Left lobe of liver (tissue), 2 donors: ENCODE data around the gene MTHFS. TPM values are rescaled to one million over a fixed set of nuclear protein-coding genes. Genes with fewer than 3 reads are reported as not detected.
"Not testable (repeated sequence)": the region's sequence is repeated elsewhere in the genome, so short reads cannot be mapped to it uniquely, and the experiment has no call there.

Experiments used
- ATAC-seq: fragments of 200-7000 bp; cut with Tn5 transposase; one replicate; pipeline ENCODE4 v1.9.1; 2020; ENCODE audit warnings: mild to moderate bottlenecking, moderate library complexity
- DNase-seq: peaks from one replicate; pipeline ENCODE4 v3.0.0-alpha.2; 2020; ENCODE audit warnings: low spot score
- total RNA-seq: library from RNA; stranded (reverse); gene quantifications from one replicate; pipeline ENCODE4 v1.2.1, GENCODE V29; 2021
- donor health status: DM: no; HTN: no; CAD: no; lungs with moderate emphysema.
- donor health status: DM: no; HTN: yes; CAD: no.

The MTHFS gene
- total RNA-seq, 1 donor from 2014 or later: 164 TPM

DNA sequence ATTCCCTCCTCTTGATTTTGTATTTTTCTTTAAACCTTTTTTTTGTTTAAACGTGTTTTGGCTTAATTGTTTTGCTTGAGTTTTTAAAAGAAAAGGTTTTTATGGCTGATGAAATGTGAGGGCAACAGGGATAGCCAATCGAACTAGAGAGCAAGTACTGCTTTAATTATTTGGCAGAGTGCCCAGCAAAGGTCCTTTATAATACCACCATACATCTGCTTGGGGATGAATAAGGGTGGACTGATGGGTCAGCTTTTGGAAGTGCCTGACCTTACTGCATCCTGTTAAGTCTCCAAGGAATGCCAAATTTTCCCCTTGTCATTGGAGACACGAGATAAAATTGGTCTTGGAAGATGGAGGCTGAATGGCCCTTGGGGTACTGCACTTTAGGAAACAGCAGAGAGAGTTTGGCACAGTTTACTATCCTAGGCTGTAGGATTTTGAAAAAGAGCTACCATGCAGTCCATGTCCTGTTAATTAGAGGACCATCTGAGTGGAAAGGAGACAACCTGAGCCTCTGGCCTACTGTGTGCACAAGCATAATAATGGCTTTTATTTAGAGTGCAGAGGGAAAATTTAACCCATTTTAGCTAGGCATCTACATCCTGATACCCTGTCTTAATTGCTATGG is 19.8 kb upstream of the MTHFS start:
- DNase-seq (no peak), ATAC-seq (no peak)

GRCh38 chr15:79915776-79916501 is 19.1 kb upstream of the MTHFS start:
- not testable (repeated sequence) for DNase-seq, ATAC-seq

DNA sequence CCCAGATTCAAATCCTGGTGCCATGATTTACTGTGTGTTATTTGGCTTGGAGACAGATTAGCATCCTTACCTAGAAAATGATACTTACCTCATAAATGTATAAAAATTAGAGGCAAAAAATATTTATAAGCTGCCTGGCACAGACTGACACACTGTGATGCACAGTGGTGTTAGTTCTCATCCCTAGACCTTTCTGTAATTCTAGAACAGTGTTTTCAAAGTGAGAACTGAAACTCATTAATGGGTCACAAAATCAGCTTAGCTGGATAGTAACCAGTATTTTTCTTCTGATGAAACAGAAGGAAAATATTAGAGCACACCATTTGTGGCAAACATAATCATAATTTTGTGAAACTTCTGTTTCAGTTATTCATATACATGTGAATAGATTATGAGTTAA is 17.9 kb upstream of the MTHFS start:
- no peak for DNase-seq
- ATAC-seq: no peak

DNA sequence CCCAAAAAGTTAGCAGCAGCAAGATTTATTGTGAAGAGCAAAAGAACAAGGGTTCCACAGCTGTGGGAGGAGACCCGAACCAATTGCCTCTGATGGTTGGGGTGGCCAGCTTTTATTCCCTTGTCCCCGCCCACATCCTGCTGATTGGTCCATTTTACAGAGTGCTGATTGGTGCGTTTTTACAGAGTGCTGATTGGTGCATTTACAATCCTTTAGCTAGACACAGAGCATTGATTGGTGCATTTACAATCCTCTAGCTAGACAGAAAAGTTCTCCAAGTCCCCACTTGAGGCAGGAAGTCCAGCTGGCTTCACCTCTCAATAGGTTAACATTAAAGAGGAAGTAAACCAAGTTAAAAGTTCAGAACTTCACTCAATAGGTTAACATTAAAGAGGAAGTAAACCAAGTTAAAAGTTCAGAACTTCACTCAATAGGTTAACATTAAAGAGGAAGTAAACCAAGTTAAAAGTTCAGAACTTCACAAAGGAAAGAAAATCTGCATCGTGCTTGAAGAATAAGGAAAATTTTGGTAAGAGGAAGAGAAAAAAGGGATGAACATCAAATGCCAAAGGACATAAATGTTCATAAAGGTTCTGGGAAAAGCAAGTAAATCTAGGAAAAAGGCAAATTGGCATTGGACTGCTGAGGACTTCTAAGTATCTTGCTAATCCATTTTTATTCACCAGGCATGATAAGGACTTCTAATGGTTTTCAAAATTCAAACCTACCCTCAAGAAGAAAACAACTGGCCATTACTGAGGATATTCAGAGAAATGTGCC is 12.9 kb upstream of the MTHFS start:
- not testable (repeated sequence) for DNase-seq, ATAC-seq

DNA sequence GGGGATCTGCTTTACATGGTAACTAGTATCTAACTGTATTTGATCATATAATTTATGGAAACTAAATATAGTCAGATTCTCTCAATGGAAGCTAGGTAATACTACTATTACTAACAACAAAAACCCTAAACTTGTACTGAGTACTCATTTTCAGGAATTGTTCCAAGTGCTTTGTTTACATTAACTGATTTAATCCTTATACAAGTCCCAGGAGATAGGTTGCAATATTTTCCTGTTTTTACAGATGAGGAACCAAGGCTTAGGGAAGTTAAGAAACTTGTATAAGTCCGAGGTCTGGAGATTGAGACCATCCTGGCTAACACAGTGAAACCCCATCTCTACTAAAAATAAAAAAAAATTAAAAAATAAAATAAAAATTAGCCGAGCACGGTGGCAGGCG is 7.5 kb upstream of the MTHFS start:
- DNase-seq (no peak), ATAC-seq (no peak)

GRCh38 chr15:79903626-79904025 is 6.8 kb upstream of the MTHFS start:
- no peak for DNase-seq
- ATAC-seq: no peak

GRCh38 chr15:79903144-79903543 is 6.3 kb upstream of the MTHFS start:
- ATAC-seq: no peak

DNA sequence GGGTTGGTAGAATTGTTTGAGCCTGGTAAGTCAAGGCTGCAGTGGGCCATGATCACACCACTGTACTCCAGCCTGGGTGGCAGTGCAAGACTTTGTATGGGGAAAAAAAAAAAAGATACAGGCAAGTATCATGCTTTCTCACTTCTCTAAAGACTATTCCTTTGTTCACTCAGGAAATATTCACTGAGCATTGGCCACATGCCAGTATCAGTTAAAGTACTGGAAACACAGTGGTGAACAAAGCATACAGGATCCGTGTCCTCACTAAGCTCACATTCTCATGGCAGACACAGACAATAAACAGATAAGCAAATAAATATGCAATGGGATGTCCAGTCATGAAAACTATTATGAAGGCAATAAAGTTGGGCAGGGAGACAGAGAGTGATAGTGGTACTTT is 5.1 kb upstream of the MTHFS start:
- DNase-seq: no peak
- ATAC-seq: no peak

More at GRCh38 chr15:79903144-79903543, 6.3 kb upstream of the MTHFS start:
- DNase-seq: no peak

- not testable (repeated sequence) for DNase-seq, ATAC-seq
These were observed 4.1 kb upstream of the MTHFS start for GRCh38 chr15:79900818-79901378.

- DNase-seq (no peak), ATAC-seq (no peak)
These were observed 3.3 kb upstream of the MTHFS start for GRCh38 chr15:79900087-79900486.

GRCh38 chr15:79898786-79899185 is 2.0 kb upstream of the MTHFS start:
- not testable (repeated sequence) for DNase-seq, ATAC-seq

- DNase-seq: no peak
- no peak for ATAC-seq
These were observed 1.6 kb upstream of the MTHFS start for GRCh38 chr15:79898369-79898768.

DNA sequence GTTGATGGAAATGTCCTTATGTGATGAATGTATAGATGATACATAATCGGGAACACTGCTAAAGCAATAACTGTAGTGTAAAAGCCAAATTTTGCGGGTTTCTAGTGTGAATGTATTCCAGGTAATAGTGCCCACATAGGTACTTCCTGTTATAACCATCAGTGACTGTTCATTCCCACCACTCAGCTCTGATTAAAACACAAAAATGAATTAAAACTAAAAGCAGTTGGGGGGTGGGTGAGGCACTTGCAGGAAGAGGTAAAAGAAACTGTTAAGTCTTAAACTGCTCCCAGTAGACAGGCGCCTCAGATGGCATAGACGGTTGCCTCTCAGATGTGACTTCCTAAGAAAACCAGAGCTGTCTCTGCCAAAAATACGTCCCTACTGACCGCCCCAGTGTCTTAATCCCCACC is 893 bp upstream of the MTHFS start:
- no peak for DNase-seq
- ATAC-seq: no peak

- ATAC-seq (no peak), DNase-seq (no peak)
These were observed 515 bp upstream of the MTHFS start for GRCh38 chr15:79897380-79897678.

GRCh38 chr15:79896131-79896633 is 632 bp downstream of the MTHFS start:
- ATAC-seq: peak; percentile 10
- DNase-seq: no peak

GRCh38 chr15:79887054-79887930 is 9.5 kb downstream of the MTHFS start:
- DNase-seq: no peak
- no peak for ATAC-seq

DNA sequence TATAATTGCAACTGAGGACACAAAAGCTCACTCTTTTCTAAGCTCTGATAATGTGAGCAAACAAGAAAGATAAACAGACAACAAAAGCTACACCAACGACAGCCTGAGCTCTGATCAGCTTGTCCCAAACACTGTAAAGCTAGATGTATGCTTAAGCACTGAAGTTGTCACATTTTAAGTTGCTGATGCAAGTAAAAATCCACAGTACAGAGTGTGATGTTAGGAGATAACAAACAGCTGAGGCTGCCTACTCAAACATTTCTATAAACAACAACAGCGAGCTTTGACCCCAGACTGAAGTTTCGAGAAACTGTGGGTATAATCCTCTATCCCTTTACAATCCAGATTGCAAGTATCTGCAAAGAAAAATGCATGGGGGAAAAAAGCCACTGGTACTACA is 10.7 kb downstream of the MTHFS start:
- peak; percentile 79 for ATAC-seq
- DNase-seq: peak; percentile 65

DNA sequence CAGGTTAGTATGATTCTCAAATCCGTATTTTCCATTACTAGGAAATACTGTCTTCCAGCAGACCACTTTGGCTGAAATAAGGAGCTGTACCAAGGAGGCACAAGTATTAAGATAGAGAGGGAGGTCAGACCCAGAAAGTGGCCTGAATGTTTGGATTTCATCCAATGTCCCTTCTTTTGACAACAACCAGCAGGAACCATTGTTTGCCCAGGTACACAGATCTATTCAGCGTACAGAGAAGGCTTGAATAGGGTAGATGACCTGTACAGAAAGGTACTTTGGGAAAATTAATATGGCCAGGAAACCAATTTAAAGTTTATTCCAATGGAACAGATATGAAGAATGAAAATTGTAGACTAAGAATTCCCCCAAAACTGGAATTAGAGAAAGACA is 12.6 kb downstream of the MTHFS start:
- ATAC-seq (peak; percentile 36), DNase-seq (no peak)

DNA sequence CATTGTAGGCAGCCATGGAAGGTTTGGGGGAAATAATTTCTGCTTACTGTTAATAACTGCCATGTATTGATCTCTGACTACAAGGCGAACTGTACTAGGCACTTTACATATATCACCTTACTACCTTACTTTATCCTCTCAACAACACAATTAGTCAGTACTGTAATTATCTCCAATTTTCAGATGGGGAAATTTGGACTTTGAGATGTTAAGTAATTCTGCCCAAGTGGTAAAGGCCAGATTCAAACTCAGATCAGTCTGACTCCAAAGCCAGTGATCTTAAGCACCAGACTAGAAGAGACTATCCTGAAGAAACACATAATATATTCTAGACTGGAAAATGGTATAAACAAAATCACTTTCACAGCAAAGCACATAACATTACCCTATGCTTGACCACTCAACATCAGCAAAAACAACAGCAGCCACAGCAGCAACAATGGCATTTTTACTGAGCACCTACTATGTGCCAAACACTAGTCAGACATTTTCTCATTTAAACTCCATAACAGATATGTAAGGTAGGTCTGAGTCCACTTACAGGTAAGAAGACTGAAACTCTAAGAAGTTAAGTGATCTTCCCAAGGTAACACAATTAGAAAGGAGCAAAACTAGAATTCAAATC is 13.1 kb downstream of the MTHFS start:
- peak; percentile 8 for ATAC-seq
- no peak for DNase-seq

GRCh38 chr15:79881668-79882067 is 15.1 kb downstream of the MTHFS start:
- DNase-seq (no peak), ATAC-seq (peak; percentile 2)
